Suprapubic skin (tissue), 4 donors: ENCODE measurements around the gene C14orf119.

Experiments used
- CTCF ChIP-seq, 2 donors: fragments of 200-600 bp in 1 of 2; fragments of 450-650 bp in 1 of 2; sonication (generic) in 1 of 2; IDR thresholded peaks; one replicate each; pipeline ENCODE4 v1.5.1; 2016 to 2019; ENCODE audit warnings: antibody characterized with exemption in 2 of 2, mild to moderate bottlenecking in 1 of 2, moderate library complexity in 1 of 2
- EP300 ChIP-seq: sonication (generic); formaldehyde crosslinking; IDR thresholded peaks from one replicate; pipeline ENCODE4 v1.6.1; 2017; ENCODE audit warnings: antibody characterized with exemption
- POLR2A ChIP-seq, 2 donors: fragments of 450-650 bp; IDR thresholded peaks; one replicate each; pipeline ENCODE4 v1.6.1; 2017; ENCODE audit warnings: antibody characterized with exemption in 2 of 2, mild to moderate bottlenecking in 2 of 2, moderate library complexity in 2 of 2
- POLR2AphosphoS5 ChIP-seq, 3 donors: sonication (generic); formaldehyde crosslinking; IDR thresholded peaks; one replicate each; pipeline ENCODE4 v1.6.1; 2017; ENCODE audit warnings: antibody characterized with exemption in 3 of 3

GRCh38 chr14:23121361-23121771 lies 26.1 kb downstream of the C14orf119 start:
- TF ChIP-seq EP300: no peak
- TF ChIP-seq CTCF (IDR thresholded peaks at IDR 0.05): no peak
- TF ChIP-seq POLR2A (IDR thresholded peaks at IDR 0.05): no peak
- TF ChIP-seq POLR2AphosphoS5 (IDR thresholded peaks at IDR 0.05): no peak
